Esophagus (tissue), 2 donors: ENCODE data around the gene F2. TPM values are rescaled to one million over a fixed set of nuclear protein-coding genes. Genes with fewer than 3 reads are reported as not detected.
A peak's percentile ranks its signal among the peaks of the same experiment; 100 is the strongest.
"Not testable (repeated sequence)": the region's sequence is repeated elsewhere in the genome, so short reads cannot be mapped to it uniquely, and the experiment has no call there.

ENCODE experiments used
- H3K27ac ChIP-seq, 2 donors: one replicate each; pipeline ENCODE4 v1.5.1; 2013; ENCODE audit warnings: low read depth in 2 of 2, mild to moderate bottlenecking in 2 of 2, inconsistent platforms in 1 of 2, low read length in 1 of 2, moderate library complexity in 1 of 2
- H3K27me3 ChIP-seq, 2 donors: one replicate each; pipeline ENCODE4 v1.6.1; 2013; ENCODE audit warnings: low read length in 2 of 2, control low read depth in 1 of 2, mild to moderate bottlenecking in 1 of 2; ENCODE audit not compliant: insufficient read depth in 2 of 2, control insufficient read depth in 1 of 2
- H3K36me3 ChIP-seq, 2 donors: one replicate each; pipeline ENCODE4 v1.6.1; 2013; ENCODE audit warnings: low read length in 1 of 2; ENCODE audit not compliant: control insufficient read depth in 2 of 2, insufficient read depth in 2 of 2
- H3K4me1 ChIP-seq, 2 donors: one replicate each; pipeline ENCODE4 v1.6.1; 2013; ENCODE audit warnings: low read length in 1 of 2; ENCODE audit not compliant: control insufficient read depth in 2 of 2, insufficient read depth in 2 of 2
- H3K4me3 ChIP-seq, 2 donors: one replicate each; pipeline ENCODE4 v1.5.1; 2013; ENCODE audit warnings: low read length in 2 of 2, mild to moderate bottlenecking in 2 of 2, low read depth in 1 of 2, moderate library complexity in 1 of 2
- H3K9me3 ChIP-seq, 2 donors: one replicate each; pipeline ENCODE4 v1.6.1; 2013; ENCODE audit warnings: mild to moderate bottlenecking in 2 of 2, low read depth in 1 of 2, low read length in 1 of 2, moderate library complexity in 1 of 2; ENCODE audit not compliant: control insufficient read depth in 2 of 2, insufficient read depth in 1 of 2
- WGBS, 2 donors: extraction: QIAGEN DNeasy Blood & Tissue Kit; methylation state at CpG; one replicate each; pipeline ENCODE4 v1.1.7; 2013; 5-methylcytosine and 5-hydroxymethylcytosine counted together
- polyA plus RNA-seq, 2 donors: library from polyadenylated mRNA; stranded (reverse); fragments of 200-250 nt; gene quantifications; one replicate each; pipeline ENCODE4 v1.2.3, GENCODE V29; 2013
- donor health status: healthy with polysubstance abuse.
- donor health status: Bipolar disorder and iron deficiency.

The F2 gene
- polyA plus RNA-seq, result under 1 TPM in 1 of 2 donors, not detected in 1; 0.04 TPM

- no peaks in the 10 kb centered on the region for H3K9me3 ChIP-seq
- no peaks in the 10 kb centered on the region for H3K36me3 ChIP-seq
- no peak within 1 kb of the TSS for H3K4me3 ChIP-seq
- H3K27ac ChIP-seq, result no peak within 1 kb of the TSS
- no peaks in the 10 kb centered on the region for H3K4me1 ChIP-seq
- no peaks in the 10 kb centered on the region for H3K27me3 ChIP-seq
- WGBS, 2 donors, result 79 to 80% methylated on average over 7 of the region's 7 CpGs
Measured at GRCh38 chr11:46719048-46719542, at the start of gene F2. Gene F2 (plus strand): TSS chr11:46719213. CDS start chr11:46719236, 23 bp downstream.

- Histone ChIP-seq H3K36me3 (peaks cover 30 to 35% of the 10 kb centered on the region in 2 donors), H3K9me3 (no peaks in the 10 kb centered on the region), H3K4me1 (peaks cover 0 to 14% of the 10 kb centered on the region in 2 donors), H3K27me3 (no peaks in the 10 kb centered on the region), H3K27ac (no peak overlapping the region), H3K4me3 (no peak overlapping the region)
- 77% methylated on average over 3 of the region's 3 CpGs for WGBS, 2 donors
Measured at GRCh38 chr11:46669711-46670139, 49.3 kb upstream of the F2 start.

GRCh38 chr11:46670521-46670920, 48.5 kb upstream of the F2 start:
- 85 to 90% methylated on average over 3 of the region's 3 CpGs for WGBS, 2 donors
- H3K27me3 ChIP-seq, H3K27ac ChIP-seq, H3K4me3 ChIP-seq, H3K9me3 ChIP-seq: not testable (repeated sequence)
- H3K4me1 ChIP-seq, result peaks cover 0 to 21% of the 10 kb centered on the region in 2 donors
- H3K36me3 ChIP-seq, result peaks cover 25 to 34% of the 10 kb centered on the region in 2 donors

GRCh38 chr11:46671958-46672315, 47.1 kb upstream of the F2 start:
- H3K4me3 ChIP-seq, result no peak overlapping the region
- H3K4me1 ChIP-seq, result peaks cover 3 to 31% of the 10 kb centered on the region in 2 donors
- H3K36me3 ChIP-seq, result peaks cover 30 to 37% of the 10 kb centered on the region in 2 donors
- WGBS, 2 donors, result 89 to 90% methylated on average over 10 of the region's 10 CpGs
- no peak overlapping the region for H3K27ac ChIP-seq
- H3K27me3 ChIP-seq, result no peaks in the 10 kb centered on the region
- H3K9me3 ChIP-seq, result no peaks in the 10 kb centered on the region

- Histone ChIP-seq H3K27me3 (no peaks in the 10 kb centered on the region), H3K4me1 (peaks cover 3 to 31% of the 10 kb centered on the region in 2 donors), H3K27ac (no peak overlapping the region), H3K36me3 (peaks cover 34 to 37% of the 10 kb centered on the region in 2 donors), H3K9me3 (no peaks in the 10 kb centered on the region), H3K4me3 (no peak overlapping the region)
- 88 to 89% methylated on average over 6 of the region's 7 CpGs for WGBS, 2 donors
Measured at GRCh38 chr11:46672381-46672839, 46.6 kb upstream of the F2 start.

- Histone ChIP-seq H3K4me3 (no peak overlapping the region), H3K27ac (peak overlapping the region; percentile 62 to 88), H3K27me3 (no peaks in the 10 kb centered on the region), H3K9me3 (no peaks in the 10 kb centered on the region), H3K4me1 (peaks cover 3 to 31% of the 10 kb centered on the region in 2 donors), H3K36me3 (peaks cover 27 to 36% of the 10 kb centered on the region in 2 donors)
- 67 to 75% methylated on average over 6 of the region's 6 CpGs for WGBS, 2 donors
Measured at GRCh38 chr11:46673713-46674462, 45.1 kb upstream of the F2 start.

- peaks cover 3 to 31% of the 10 kb centered on the region in 2 donors for H3K4me1 ChIP-seq
- no peaks in the 10 kb centered on the region for H3K27me3 ChIP-seq
- peaks cover 26 to 42% of the 10 kb centered on the region in 2 donors for H3K36me3 ChIP-seq
- H3K4me3 ChIP-seq, result no peak overlapping the region
- H3K9me3 ChIP-seq, result no peaks in the 10 kb centered on the region
- H3K27ac ChIP-seq, result peak overlapping the region; percentile 88 to 94
- WGBS, 2 donors, result 32 to 45% methylated on average over 12 of the region's 12 CpGs
Measured at GRCh38 chr11:46674463-46675287, 44.3 kb upstream of the F2 start.

- Histone ChIP-seq H3K36me3 (peaks cover 30 to 46% of the 10 kb centered on the region in 2 donors), H3K4me1 (peaks cover 3 to 31% of the 10 kb centered on the region in 2 donors)
- 21 to 23% methylated on average over 4 of the region's 4 CpGs for WGBS, 2 donors
Measured at GRCh38 chr11:46675288-46675851, 43.6 kb upstream of the F2 start.

GRCh38 chr11:46675949-46676348, 43.1 kb upstream of the F2 start:
- Histone ChIP-seq H3K36me3 (peaks cover 32 to 51% of the 10 kb centered on the region in 2 donors), H3K4me1 (peaks cover 3 to 31% of the 10 kb centered on the region in 2 donors), H3K27ac (peak overlapping the region; percentile 88 to 94), H3K27me3 (no peaks in the 10 kb centered on the region), H3K9me3 (no peaks in the 10 kb centered on the region), H3K4me3 (no peak overlapping the region)
- 66 to 67% methylated on average over 7 of the region's 7 CpGs for WGBS, 2 donors

More at GRCh38 chr11:46675288-46675851, 43.6 kb upstream of the F2 start:
- Histone ChIP-seq H3K27me3 (no peaks in the 10 kb centered on the region), H3K4me3 (no peak overlapping the region), H3K27ac (peak overlapping the region; percentile 88 to 94), H3K9me3 (no peaks in the 10 kb centered on the region)
